Fibroblast of peridontal ligament (primary cell): ENCODE results near the gene PRKAA2.
"Not testable (repeated sequence)": the region's sequence is repeated elsewhere in the genome, so short reads cannot be mapped to it uniquely, and the experiment has no call there.

Source experiments
- DNase-seq: peaks from one replicate; pipeline ENCODE4 v3.0.0-alpha.2; 2010; ENCODE audit errors: extremely low read depth

Gene PRKAA2

GRCh38 chr1:56644919-56645676, at the start of gene PRKAA2:
Gene PRKAA2 (plus strand): TSS chr1:56645314. CDS start chr1:56645388, 74 bp downstream.
- DNase-seq, result no peak

GRCh38 chr1:56595397-56596191, 49.5 kb upstream of the PRKAA2 start:
- not testable (repeated sequence) for DNase-seq

DNA sequence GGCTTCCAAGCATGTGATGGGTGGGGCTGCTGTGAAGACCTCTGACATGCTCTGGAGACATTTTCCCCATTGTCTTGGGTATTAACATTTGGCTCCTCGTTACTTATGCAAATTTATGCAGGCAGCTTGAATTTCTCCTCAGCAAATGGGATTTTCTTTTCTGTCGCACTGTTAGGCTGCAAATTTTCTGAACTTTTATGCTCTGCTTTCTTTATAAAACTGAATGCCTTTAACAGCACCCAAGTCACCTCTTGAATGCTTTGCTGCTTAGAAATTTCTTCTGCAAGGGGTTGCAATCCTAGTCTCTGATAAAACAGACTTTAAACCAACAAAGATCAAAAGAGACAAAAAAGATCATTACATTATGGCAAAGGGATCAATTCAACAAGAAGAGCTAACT, 35.0 kb upstream of the PRKAA2 start:
- DNase-seq, result not testable (repeated sequence)

DNA sequence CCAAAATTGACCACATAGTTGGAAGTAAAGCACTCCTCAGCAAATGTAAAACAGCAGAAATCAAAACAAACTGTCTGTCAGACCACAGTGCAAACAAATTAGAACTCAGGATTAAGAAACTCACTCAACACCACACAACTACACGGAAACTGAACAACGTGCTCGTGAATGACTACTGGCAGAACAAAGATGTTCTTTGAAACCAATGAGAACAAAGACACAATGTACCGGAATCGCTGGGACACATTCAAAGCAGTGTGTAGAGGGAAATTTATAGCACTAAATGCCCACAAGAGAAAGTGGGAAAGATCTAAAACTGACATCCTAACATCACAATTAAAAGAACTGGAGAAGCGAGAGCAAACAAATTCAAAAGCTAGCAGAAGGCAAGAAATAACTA, 34.3 kb upstream of the PRKAA2 start:
- not testable (repeated sequence) for DNase-seq

GRCh38 chr1:56617141-56617540, 28.0 kb upstream of the PRKAA2 start:
- DNase-seq, result no peak

GRCh38 chr1:56625819-56626440, 19.2 kb upstream of the PRKAA2 start:
- DNase-seq, result peak; percentile 22

DNA sequence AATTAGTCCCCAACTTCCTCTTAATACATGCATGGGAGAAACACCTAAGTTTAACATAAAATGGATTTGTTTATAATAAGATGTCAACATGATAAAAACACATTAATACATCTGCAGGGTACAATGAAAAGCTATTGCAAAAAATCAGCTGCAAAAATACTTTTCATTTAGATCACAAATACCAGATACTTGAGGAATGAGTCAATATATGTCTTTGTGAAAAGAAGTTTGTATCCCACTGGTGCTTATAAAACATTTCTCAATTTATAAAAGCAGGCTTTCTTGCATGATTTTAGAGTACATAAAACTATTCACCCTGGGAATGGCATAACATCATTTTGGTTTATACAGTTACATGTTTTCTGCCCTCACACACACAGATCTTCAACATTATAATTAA, 18.6 kb upstream of the PRKAA2 start:
- peak; percentile 64 for DNase-seq

DNA sequence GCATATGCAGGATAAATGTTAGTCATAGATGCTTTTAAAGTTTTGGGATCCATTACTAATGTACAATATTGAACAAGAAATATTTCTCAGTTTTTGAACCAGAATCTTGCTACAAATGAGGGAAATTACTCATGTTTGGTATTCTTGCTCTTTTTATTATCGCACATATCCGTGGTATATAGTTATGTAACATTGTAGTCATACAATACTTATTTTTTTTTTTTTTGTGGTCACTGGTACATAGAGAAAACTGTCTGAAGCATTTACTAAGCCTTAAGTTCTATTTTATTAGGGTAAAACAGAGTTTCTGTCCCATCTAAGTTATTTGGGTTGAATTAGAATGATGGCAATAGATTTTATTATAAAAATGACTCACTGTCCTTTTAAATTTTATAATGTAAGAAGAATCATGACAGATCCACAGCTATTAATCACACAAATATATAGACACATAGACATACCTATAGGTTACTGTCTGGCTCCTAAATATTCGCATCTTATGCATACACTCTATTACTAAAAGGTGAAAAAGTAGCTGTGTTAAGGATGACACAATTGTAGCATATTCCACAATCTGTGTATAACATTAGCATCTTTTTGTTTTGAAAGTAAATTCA, 18.0 kb upstream of the PRKAA2 start:
- DNase-seq, result no peak

GRCh38 chr1:56627636-56628039, 17.5 kb upstream of the PRKAA2 start:
- DNase-seq, result no peak

GRCh38 chr1:56630786-56631185, 14.3 kb upstream of the PRKAA2 start:
- no peak for DNase-seq

DNA sequence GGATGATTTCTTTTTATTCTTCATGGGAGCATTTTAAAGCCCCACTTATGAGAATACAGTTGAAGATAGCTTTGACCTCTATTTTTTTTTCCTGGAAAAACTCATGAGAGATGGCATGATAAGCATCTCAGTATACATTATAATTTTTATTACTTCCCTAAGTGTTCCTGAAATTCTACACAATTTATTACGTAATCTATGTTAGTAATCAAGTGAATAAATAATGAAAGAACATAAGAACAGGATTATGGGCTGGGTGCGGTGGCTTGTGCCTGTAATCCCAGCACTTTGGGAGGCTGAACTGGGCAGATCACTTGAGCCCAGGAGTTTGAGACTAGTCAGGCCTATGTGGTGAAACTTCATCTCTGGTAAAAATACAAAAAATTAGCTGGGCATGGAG, 13.2 kb upstream of the PRKAA2 start:
- no peak for DNase-seq

DNA sequence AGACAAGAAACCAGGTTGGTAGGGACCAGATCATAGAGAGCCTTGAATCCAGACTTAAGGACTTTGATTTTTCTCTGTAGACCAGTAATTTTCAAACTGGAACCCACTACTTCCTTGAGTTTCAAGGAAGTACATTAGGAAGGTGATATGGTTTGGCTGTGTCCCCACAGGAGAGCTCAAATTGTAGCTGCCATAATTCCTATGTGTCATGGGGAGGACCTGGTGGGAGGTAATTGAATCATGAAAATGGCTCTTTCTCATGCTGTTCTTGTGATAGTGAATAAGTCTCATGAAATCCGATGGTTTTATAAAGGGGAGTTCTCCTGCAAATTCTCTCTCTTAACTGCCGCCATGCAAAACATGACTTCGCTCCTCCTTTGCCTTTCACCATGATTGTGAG, 10.1 kb upstream of the PRKAA2 start:
- no peak for DNase-seq

- DNase-seq, result no peak
Measured at GRCh38 chr1:56638248-56638647, 6.9 kb upstream of the PRKAA2 start.

DNA sequence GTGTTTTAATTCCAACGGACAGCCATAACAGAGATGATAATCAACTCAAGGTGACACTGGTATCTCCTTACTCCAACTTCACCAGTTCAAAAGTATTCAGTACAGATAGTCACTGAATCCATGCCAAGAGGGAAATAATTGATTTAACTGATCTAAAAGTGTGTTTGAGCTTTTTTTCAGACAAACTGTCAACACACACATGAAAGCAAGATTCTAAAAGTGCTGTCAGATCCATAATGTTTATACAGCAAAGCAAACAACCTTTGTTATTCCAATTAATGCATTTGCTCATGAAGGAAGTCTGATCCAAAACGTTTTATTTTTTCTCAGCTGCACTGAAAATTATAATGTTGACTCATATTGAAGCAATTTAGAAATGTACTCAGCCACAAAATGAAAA, 5.9 kb upstream of the PRKAA2 start:
- peak; percentile 14 for DNase-seq

DNA sequence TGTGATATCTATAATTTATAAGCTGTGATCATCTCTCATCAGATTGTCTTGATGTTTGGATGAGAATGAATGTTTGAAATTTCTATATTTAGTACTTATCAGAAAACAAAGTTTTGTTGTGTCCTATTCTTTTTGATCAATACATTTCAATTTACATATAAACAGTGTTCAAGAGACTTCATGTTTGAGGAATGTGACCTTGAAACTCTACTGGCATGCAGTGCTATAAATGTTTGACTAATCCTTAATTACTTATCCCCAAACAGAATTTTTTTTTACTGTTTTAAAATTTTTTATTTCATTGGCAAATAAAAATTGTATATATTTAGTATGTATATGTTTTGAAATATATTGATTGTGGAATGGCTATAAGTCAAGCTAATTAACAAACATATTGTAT, 1.5 kb upstream of the PRKAA2 start:
- DNase-seq, result peak; percentile 5

- peak; percentile 50 for DNase-seq
Measured at GRCh38 chr1:56644064-56644918, 823 bp upstream of the PRKAA2 start.

GRCh38 chr1:56645677-56646305, 677 bp downstream of the PRKAA2 start:
- DNase-seq, result peak; percentile 3

DNA sequence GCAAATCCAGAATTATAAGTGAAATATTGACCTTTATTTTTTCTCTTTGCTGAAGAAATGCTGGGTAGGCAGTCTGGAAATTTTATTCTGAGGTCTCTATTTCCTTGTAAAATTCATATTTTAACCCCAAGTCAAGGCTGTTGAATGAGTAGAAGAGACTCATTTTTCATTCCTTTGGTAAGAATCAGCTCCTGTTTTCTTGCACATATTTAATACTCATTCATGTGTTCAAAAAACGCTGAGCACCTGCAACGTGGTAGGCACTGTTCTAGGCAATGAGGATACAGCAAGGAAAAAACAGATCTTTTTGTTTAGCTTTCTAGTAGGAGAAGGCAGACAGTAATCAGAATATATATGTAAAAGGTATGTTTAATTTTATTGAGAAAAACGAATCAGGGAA, 1.5 kb downstream of the PRKAA2 start:
- DNase-seq, result no peak

- peak; percentile 7 for DNase-seq
Measured at GRCh38 chr1:56647106-56647505, 2.0 kb downstream of the PRKAA2 start.

DNA sequence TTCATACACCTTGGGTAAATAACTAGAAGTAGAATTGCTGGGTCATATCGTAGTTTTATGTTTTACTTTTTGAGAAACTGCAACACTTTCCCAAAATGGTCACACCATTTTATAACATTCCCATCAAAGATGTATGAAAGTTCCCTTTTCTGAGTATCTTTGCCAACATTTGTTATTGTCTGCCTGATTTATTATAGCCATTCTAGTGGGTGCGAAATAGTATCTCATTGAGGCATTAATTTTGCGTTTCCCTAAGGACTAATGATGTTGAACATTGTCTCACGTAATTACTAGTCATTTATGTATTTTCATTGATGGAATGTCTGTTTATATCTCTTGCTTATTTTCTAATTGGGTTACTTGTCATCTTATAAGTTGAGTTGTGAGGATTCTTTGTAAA, 3.4 kb downstream of the PRKAA2 start:
- DNase-seq, result no peak
